Tibial nerve (tissue), 4 donors: ENCODE data around the gene NTF4.

Experiments used
- EP300 ChIP-seq, 2 donors: sonication (generic); formaldehyde crosslinking; IDR thresholded peaks; one replicate each; pipeline ENCODE4 v1.6.1; 2017; ENCODE audit warnings: antibody characterized with exemption in 2 of 2, mild to moderate bottlenecking in 1 of 2
- POLR2A ChIP-seq, 2 donors: fragments of 450-650 bp; IDR thresholded peaks; one replicate each; pipeline ENCODE4 v1.6.1; 2017; ENCODE audit warnings: antibody characterized with exemption in 2 of 2, mild to moderate bottlenecking in 2 of 2, moderate library complexity in 2 of 2
- TF ChIP-seq, protein P1 (sequence below), 5 experiments: fragments of 200-600 bp in 3 of 5; fragments of 450-650 bp in 2 of 5; sonication (generic) in 3 of 5; IDR thresholded peaks; one replicate each; pipeline ENCODE4 v1.5.1; 2016 to 2019; ENCODE audit warnings: antibody characterized with exemption in 5 of 5, mild to moderate bottlenecking in 3 of 5, moderate library complexity in 2 of 5

DNA sequence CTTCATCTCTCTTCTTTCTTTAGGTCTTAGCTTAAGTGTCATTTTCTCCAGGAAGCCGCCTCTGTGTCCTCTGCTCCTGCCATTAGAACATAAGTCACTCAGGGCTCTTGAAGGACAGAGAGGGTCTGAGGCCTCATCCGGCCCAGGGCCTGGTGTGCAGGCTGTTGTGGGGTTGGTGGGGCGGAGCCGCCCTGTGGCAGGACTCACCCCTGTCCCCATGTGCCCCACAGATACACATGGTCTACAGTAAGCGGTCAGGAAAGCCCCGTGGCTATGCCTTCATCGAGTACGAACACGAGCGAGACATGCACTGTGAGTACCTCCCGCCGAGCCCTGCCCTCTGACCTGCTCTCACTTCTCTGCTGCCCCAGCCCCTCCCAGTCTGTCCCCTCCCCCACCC, 36.5 kb upstream of the NTF4 start:
- no peak for TF ChIP-seq POLR2A (IDR thresholded peaks at IDR 0.05)
- TF ChIP-seq EP300 (IDR thresholded peaks at IDR 0.05) = no peak
- TF ChIP-seq, protein P1, sequence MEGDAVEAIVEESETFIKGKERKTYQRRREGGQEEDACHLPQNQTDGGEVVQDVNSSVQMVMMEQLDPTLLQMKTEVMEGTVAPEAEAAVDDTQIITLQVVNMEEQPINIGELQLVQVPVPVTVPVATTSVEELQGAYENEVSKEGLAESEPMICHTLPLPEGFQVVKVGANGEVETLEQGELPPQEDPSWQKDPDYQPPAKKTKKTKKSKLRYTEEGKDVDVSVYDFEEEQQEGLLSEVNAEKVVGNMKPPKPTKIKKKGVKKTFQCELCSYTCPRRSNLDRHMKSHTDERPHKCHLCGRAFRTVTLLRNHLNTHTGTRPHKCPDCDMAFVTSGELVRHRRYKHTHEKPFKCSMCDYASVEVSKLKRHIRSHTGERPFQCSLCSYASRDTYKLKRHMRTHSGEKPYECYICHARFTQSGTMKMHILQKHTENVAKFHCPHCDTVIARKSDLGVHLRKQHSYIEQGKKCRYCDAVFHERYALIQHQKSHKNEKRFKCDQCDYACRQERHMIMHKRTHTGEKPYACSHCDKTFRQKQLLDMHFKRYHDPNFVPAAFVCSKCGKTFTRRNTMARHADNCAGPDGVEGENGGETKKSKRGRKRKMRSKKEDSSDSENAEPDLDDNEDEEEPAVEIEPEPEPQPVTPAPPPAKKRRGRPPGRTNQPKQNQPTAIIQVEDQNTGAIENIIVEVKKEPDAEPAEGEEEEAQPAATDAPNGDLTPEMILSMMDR (IDR thresholded peaks at IDR 0.05) = no peak
